Activated CD4-positive, alpha-beta memory T cell treated with anti-CD3 and anti-CD28 coated beads, Interleukin-2, amount 10 ng/mL, durations not matched to agents 7 days and 5 days (primary cell): ENCODE results near the gene KRT76. TPM values are rescaled to one million over a fixed set of nuclear protein-coding genes. Genes with fewer than 3 reads are reported as not detected.

ENCODE experiments used
- CTCF ChIA-PET: fragments of 350-600 bp; sonication (Branson Sonifier 250); formaldehyde crosslinking; loops from one replicate; lab custom pipeline; 2021; ENCODE audit warnings: antibody characterized with exemption, inconsistent platforms; lab: Charles Lee
- POLR2A ChIA-PET: fragments of 350-600 bp; sonication (Branson Sonifier 250); formaldehyde crosslinking; loops from one replicate; lab custom pipeline; 2021; ENCODE audit warnings: antibody characterized with exemption; lab: Charles Lee
- DNase-seq: peaks from one replicate; pipeline ENCODE4 v3.0.0-alpha.2; 2020
- H3K27ac Mint-ChIP-seq: one replicate; pipeline ENCODE4 v1.8.0; 2021; ENCODE audit warnings: mild to moderate bottlenecking, mixed read lengths
- H3K27me3 Mint-ChIP-seq: one replicate; pipeline ENCODE4 v1.8.0; 2021; ENCODE audit warnings: mixed read lengths
- H3K36me3 Mint-ChIP-seq: one replicate; pipeline ENCODE4 v1.8.0; 2021; ENCODE audit warnings: low read depth, mixed read lengths
- H3K4me1 Mint-ChIP-seq: one replicate; pipeline ENCODE4 v1.8.0; 2021; ENCODE audit warnings: mixed read lengths
- H3K4me3 Mint-ChIP-seq: one replicate; pipeline ENCODE4 v1.8.0; 2021; ENCODE audit warnings: mild to moderate bottlenecking, mixed read lengths
- H3K9me3 Mint-ChIP-seq: one replicate; pipeline ENCODE4 v1.8.0; 2021; ENCODE audit warnings: mixed read lengths
- total RNA-seq, 2 experiments: library from RNA; stranded (reverse); gene quantifications; one replicate each; pipeline ENCODE4 v1.2.3, GENCODE V29; 2021

The KRT76 gene
- total RNA-seq, 2 experiments from 2014 or later = not detected

- no peaks in the 10 kb centered on the region for H3K4me1 Mint-ChIP-seq
- no peaks in the 10 kb centered on the region for H3K9me3 Mint-ChIP-seq
- no peak overlapping the region for H3K4me3 Mint-ChIP-seq
- peaks cover 11% of the 10 kb centered on the region for H3K27me3 Mint-ChIP-seq
- H3K36me3 Mint-ChIP-seq = no peaks in the 10 kb centered on the region
- H3K27ac Mint-ChIP-seq = no peak overlapping the region
- CTCF ChIA-PET = no interaction called here
- no peak for DNase-seq
- POLR2A ChIA-PET = no interaction called here
These were observed 421 bp upstream of the KRT76 start for GRCh38 chr12:52777566-52777965.

- Mint-ChIP-seq H3K27me3 (peaks cover 10% of the 10 kb centered on the region), H3K27ac (no peak overlapping the region), H3K4me3 (no peak overlapping the region), H3K9me3 (no peaks in the 10 kb centered on the region), H3K36me3 (no peaks in the 10 kb centered on the region), H3K4me1 (no peaks in the 10 kb centered on the region)
- DNase-seq = no peak
- ChIA-PET CTCF (no interaction called here), POLR2A (no interaction called here)
These were observed 710 bp downstream of the KRT76 start for GRCh38 chr12:52776435-52776834.

DNA sequence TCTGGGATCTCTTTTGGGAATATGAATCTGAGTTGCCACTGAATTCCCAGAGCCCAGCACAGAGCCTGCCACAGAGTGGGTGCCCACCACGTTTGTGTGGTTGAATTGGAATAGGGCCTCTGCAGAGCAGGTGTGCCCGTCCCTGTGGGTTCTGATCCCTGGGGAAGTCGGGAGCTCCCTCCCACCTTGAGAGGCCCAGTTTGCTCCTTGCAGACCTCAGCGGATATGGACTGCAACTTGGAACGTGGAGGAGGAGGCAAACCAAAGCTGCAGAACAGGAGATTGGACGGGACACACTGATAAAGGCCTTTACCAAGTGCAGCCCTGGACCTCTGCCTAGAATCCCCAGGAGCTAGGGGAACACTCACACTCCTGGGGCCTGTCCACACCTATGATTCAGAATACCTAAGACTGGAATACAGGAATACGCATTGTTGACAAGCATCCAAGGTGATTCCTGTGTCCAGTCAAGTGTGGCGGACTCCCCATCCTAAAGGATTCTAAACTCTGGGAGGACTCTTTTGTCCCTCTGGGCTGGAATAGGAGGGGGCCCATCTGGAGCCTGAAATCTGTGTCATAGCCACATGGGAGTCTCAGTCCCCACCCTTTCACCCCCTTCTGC, 2.4 kb downstream of the KRT76 start:
- H3K27me3 Mint-ChIP-seq = peaks cover 12% of the 10 kb centered on the region
- no peak overlapping the region for H3K27ac Mint-ChIP-seq
- CTCF ChIA-PET = no interaction called here

DNA sequence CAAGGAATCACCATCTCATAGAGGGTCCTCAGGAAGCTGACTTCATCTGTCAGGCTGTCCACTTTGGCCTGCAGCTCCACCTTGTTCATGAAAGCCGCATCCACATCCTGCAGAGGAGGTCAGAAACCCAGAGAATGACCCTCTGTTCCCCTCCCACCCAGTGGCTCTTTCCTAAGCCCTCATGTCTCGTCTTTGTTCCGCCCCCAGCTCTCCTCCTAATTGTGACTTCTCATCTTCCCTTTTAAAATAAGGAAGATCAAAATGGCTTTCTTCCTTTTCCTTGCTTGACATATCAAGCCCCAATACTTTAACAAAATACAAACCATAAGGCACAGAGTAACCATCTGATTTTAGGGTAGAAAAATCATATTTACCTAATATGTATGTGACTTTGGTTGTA, 4.4 kb downstream of the KRT76 start:
- Mint-ChIP-seq H3K4me3 (no peak overlapping the region), H3K36me3 (no peaks in the 10 kb centered on the region), H3K27ac (no peak overlapping the region), H3K27me3 (peaks cover 9% of the 10 kb centered on the region), H3K4me1 (no peaks in the 10 kb centered on the region), H3K9me3 (no peaks in the 10 kb centered on the region)
- ChIA-PET CTCF (no interaction called here), POLR2A (no interaction called here)
- DNase-seq = no peak

More for the DNA sequence above, 2.4 kb downstream of the KRT76 start:
- H3K4me1 Mint-ChIP-seq = no peaks in the 10 kb centered on the region
- DNase-seq = no peak
- no peaks in the 10 kb centered on the region for H3K9me3 Mint-ChIP-seq
- H3K4me3 Mint-ChIP-seq = no peak overlapping the region
- POLR2A ChIA-PET = no interaction called here
- H3K36me3 Mint-ChIP-seq = no peaks in the 10 kb centered on the region

GRCh38 chr12:52772188-52772587, 5.0 kb downstream of the KRT76 start:
- Mint-ChIP-seq H3K27me3 (peaks cover 9% of the 10 kb centered on the region), H3K9me3 (no peaks in the 10 kb centered on the region), H3K4me1 (no peaks in the 10 kb centered on the region), H3K4me3 (no peak overlapping the region), H3K36me3 (no peaks in the 10 kb centered on the region), H3K27ac (no peak overlapping the region)
- ChIA-PET CTCF (interaction anchor here (0.7 kb wide), 1 partner anchor 108 kb away, joined by 3 read pairs; no protein-coding TSS in a partner anchor), POLR2A (no interaction called here)
- no peak for DNase-seq

- DNase-seq = no peak
- CTCF ChIA-PET = interaction anchor here (0.7 kb wide), 1 partner anchor 109 kb away, joined by 3 read pairs; no protein-coding TSS in a partner anchor
- Mint-ChIP-seq H3K27me3 (peaks cover 9% of the 10 kb centered on the region), H3K4me3 (no peak overlapping the region), H3K36me3 (no peaks in the 10 kb centered on the region), H3K4me1 (no peaks in the 10 kb centered on the region), H3K27ac (no peak overlapping the region), H3K9me3 (no peaks in the 10 kb centered on the region)
- POLR2A ChIA-PET = no interaction called here
These were observed 5.6 kb downstream of the KRT76 start for GRCh38 chr12:52771505-52771904.

DNA sequence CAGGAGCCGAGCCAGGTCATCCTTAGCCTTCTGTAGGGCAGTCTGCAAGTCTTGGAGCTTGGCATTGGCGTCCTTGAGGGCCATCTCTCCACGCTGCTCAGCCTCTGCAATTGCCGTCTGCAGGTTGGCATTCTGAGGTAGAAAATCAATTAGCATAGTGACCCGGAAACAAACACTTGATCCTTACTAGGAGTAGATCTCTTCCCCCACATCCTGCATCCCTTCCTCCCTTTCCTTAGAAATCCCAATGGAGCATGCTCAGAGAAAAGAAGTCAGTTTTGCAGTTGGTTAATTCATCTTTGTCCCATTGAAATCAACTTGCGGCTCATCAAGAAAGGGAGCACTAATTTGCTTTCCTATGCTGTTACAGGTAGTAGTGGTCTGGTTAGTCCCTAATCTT, 6.1 kb downstream of the KRT76 start:
- no peaks in the 10 kb centered on the region for H3K9me3 Mint-ChIP-seq
- CTCF ChIA-PET = no interaction called here

DNA sequence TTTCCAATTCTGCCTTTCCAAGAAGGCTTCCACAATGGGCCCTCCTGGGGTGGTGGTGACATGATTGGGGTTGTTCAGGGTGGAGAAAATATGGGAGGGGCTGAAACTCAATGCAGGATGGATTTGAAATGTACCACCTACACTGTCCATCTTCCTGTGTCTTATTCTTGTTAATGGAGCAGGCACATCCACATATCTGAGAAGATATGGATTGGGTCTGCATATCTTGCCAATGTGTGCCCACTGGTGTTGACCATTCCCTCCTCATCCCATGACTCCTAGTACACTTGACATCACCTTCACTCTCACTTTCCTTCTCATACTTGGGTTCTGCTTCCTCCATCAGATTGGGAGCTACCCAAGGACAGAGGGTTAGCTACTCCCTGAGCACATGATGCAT, 7.2 kb downstream of the KRT76 start:
- peaks cover 11% of the 10 kb centered on the region for H3K27me3 Mint-ChIP-seq
- H3K36me3 Mint-ChIP-seq = no peaks in the 10 kb centered on the region
- ChIA-PET CTCF (no interaction called here), POLR2A (no interaction called here)
- H3K9me3 Mint-ChIP-seq = no peaks in the 10 kb centered on the region
- no peak overlapping the region for H3K4me3 Mint-ChIP-seq
- H3K4me1 Mint-ChIP-seq = no peaks in the 10 kb centered on the region
- H3K27ac Mint-ChIP-seq = no peak overlapping the region
- DNase-seq = no peak

More for the DNA sequence above, 6.1 kb downstream of the KRT76 start:
- Mint-ChIP-seq H3K4me1 (no peaks in the 10 kb centered on the region), H3K27ac (no peak overlapping the region), H3K27me3 (peaks cover 8% of the 10 kb centered on the region), H3K4me3 (no peak overlapping the region), H3K36me3 (no peaks in the 10 kb centered on the region)
- POLR2A ChIA-PET = no interaction called here
- DNase-seq = no peak

- Mint-ChIP-seq H3K36me3 (no peaks in the 10 kb centered on the region), H3K27ac (no peak overlapping the region), H3K27me3 (peaks cover 11% of the 10 kb centered on the region), H3K4me1 (no peaks in the 10 kb centered on the region), H3K4me3 (no peak overlapping the region), H3K9me3 (no peaks in the 10 kb centered on the region)
- no peak for DNase-seq
- POLR2A ChIA-PET = no interaction called here
- CTCF ChIA-PET = no interaction called here
These were observed 7.8 kb downstream of the KRT76 start for GRCh38 chr12:52769354-52769753.

DNA sequence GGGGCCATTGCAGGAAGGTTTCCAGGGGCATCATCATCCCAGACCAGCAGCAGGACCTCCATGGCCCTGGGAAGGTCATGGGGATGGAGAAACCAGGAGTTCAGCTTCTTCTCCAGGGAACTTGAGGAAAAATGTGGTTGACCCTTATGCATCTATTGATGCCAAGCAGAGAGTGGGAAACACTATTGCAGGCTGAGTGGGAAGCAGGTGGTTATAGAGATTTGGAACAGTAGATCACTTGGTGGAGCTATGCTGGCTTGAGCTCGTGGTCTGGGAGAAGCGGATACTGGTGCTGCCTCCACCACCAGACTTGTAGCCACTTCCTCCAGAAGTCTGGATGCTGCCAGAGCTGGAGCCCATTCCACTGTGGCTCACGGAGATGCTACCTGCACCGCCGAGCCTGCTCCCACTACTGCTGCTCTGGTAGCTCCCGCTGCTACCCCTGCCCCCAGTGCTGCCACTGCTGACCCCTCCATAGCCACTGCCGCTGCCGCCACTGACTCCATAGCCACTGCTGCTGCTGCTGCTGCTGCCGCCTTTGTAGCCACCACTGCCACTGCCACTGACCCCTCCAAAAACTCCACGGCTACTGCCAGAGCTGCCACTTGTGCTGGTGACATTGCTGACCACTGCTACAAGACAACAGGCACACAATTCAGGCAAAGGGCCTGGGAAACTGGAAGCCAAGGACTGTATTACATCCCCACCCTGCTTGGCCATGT, 8.5 kb downstream of the KRT76 start:
- H3K27me3 Mint-ChIP-seq = peaks cover 11% of the 10 kb centered on the region
- no peaks in the 10 kb centered on the region for H3K36me3 Mint-ChIP-seq
- no peak overlapping the region for H3K4me3 Mint-ChIP-seq
- CTCF ChIA-PET = no interaction called here
- no peaks in the 10 kb centered on the region for H3K9me3 Mint-ChIP-seq
- no peak overlapping the region for H3K27ac Mint-ChIP-seq
- POLR2A ChIA-PET = no interaction called here
- no peak for DNase-seq
- H3K4me1 Mint-ChIP-seq = no peaks in the 10 kb centered on the region

DNA sequence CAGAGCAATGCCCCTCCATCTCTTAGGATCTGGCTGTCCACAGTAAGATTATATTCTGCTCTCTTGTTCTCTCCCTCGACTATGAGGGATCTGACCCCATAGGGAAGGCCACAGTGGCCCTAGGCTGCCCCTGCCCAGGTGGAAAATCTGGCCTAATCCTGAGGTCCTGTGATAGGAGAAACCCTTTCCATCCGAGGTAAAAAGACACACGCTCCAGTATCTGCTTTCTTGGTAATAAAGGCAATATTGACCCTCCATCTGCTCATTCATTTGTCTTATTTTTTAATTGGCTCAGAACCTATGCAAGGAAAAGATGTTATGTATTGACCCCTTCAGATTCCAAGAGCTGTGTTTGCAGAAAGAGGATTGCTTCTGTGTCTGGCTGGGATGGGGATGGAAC, 9.7 kb downstream of the KRT76 start:
- H3K27me3 Mint-ChIP-seq = peaks cover 10% of the 10 kb centered on the region
- H3K36me3 Mint-ChIP-seq = no peaks in the 10 kb centered on the region
- no peaks in the 10 kb centered on the region for H3K9me3 Mint-ChIP-seq
- no peak overlapping the region for H3K27ac Mint-ChIP-seq
- DNase-seq = no peak
- CTCF ChIA-PET = no interaction called here
- H3K4me3 Mint-ChIP-seq = no peak overlapping the region
- POLR2A ChIA-PET = no interaction called here
- H3K4me1 Mint-ChIP-seq = no peaks in the 10 kb centered on the region

DNA sequence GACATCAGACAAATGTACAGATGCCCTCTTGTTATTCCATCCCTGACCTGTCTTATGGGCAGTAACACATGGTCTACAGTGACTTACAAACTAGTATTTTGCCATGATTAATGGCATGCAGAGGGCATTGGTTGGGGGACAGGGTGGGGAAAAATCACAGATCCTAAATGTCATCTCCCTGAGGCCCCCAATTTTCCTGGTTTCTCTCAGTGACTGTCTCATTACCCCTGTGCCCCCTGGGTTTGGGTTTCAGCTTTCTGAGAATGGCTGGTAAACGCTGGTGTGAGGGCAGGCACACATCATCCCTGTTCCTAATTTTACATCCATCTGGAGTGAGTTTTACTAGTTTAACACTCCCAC, 10.1 kb downstream of the KRT76 start:
- CTCF ChIA-PET = no interaction called here
- Mint-ChIP-seq H3K9me3 (no peaks in the 10 kb centered on the region), H3K36me3 (no peaks in the 10 kb centered on the region), H3K4me1 (no peaks in the 10 kb centered on the region), H3K27ac (no peak overlapping the region), H3K4me3 (no peak overlapping the region), H3K27me3 (peaks cover 10% of the 10 kb centered on the region)
- DNase-seq = no peak
- POLR2A ChIA-PET = no interaction called here

GRCh38 chr12:52766351-52767019, 10.7 kb downstream of the KRT76 start:
- no peaks in the 10 kb centered on the region for H3K36me3 Mint-ChIP-seq
- H3K4me3 Mint-ChIP-seq = no peak overlapping the region
- no peaks in the 10 kb centered on the region for H3K4me1 Mint-ChIP-seq
- DNase-seq = no peak
- CTCF ChIA-PET = no interaction called here
- POLR2A ChIA-PET = no interaction called here
- H3K27ac Mint-ChIP-seq = no peak overlapping the region
- H3K9me3 Mint-ChIP-seq = no peaks in the 10 kb centered on the region
- peaks cover 10% of the 10 kb centered on the region for H3K27me3 Mint-ChIP-seq
